Effector memory CD8-positive, alpha-beta T cell (primary cell): ENCODE data around the gene MICU1.
A peak's percentile ranks its signal among the peaks of the same experiment; 100 is the strongest.
"Not testable (repeated sequence)": the region's sequence is repeated elsewhere in the genome, so short reads cannot be mapped to it uniquely, and the experiment has no call there.

Experiments used
- ATAC-seq: fragments of 150-1000 bp; cut with Tn5 transposase; replicated peaks from 2 replicates; pipeline ENCODE4 v1.10.0; 2021; ENCODE audit warnings: mild to moderate bottlenecking, moderate library complexity
- DNase-seq, 3 experiments: peaks; one replicate each; pipeline ENCODE4 v3.0.0; 2021
- H3K27ac Mint-ChIP-seq, 2 donors: one replicate each; pipeline ENCODE4 v1.8.0; 2022; ENCODE audit warnings: mild to moderate bottlenecking in 2 of 2, mixed read lengths in 2 of 2, moderate library complexity in 2 of 2
- H3K27me3 Mint-ChIP-seq, 2 donors: one replicate each; pipeline ENCODE4 v1.8.0; 2022; ENCODE audit warnings: mixed read lengths in 2 of 2
- H3K36me3 Mint-ChIP-seq: one replicate; pipeline ENCODE4 v1.8.0; 2022; ENCODE audit warnings: mild to moderate bottlenecking, moderate library complexity, mixed read lengths; ENCODE audit not compliant: insufficient read depth
- H3K4me1 Mint-ChIP-seq, 2 donors: one replicate each; pipeline ENCODE4 v1.8.0; 2022; ENCODE audit warnings: low read depth in 2 of 2, mixed read lengths in 2 of 2
- H3K4me3 Mint-ChIP-seq, 2 donors: one replicate each; pipeline ENCODE4 v1.8.0; 2022; ENCODE audit warnings: mild to moderate bottlenecking in 2 of 2, mixed read lengths in 2 of 2, moderate library complexity in 2 of 2
- H3K9me3 Mint-ChIP-seq, 2 donors: one replicate each; pipeline ENCODE4 v1.8.0; 2022; ENCODE audit warnings: mixed read lengths in 2 of 2

The MICU1 gene

GRCh38 chr10:72365106-72365895, 260.6 kb downstream of the MICU1 start:
- Mint-ChIP-seq H3K27me3 (no peaks in the 10 kb centered on the region), H3K4me3 (no peak overlapping the region), H3K36me3 (peaks cover 5% of the 10 kb centered on the region), H3K9me3 (no peaks in the 10 kb centered on the region), H3K4me1 (peaks cover 34% of the 10 kb centered on the region in 2 donors), H3K27ac (no peak overlapping the region)
- DNase-seq (no peak), ATAC-seq (no peak)

- peak overlapping the region in 1 of 2 donors; percentile 21 for H3K27ac Mint-ChIP-seq
- peaks cover 3% of the 10 kb centered on the region for H3K36me3 Mint-ChIP-seq
- H3K4me3 Mint-ChIP-seq: peak overlapping the region in 1 of 2 donors; percentile 34
- H3K27me3 Mint-ChIP-seq: no peaks in the 10 kb centered on the region
- no peaks in the 10 kb centered on the region for H3K9me3 Mint-ChIP-seq
- H3K4me1 Mint-ChIP-seq: peaks cover 26 to 29% of the 10 kb centered on the region in 2 donors
- ATAC-seq (peak; percentile 99), DNase-seq (peak; percentile 84 to 91 (median 85))
These were observed 261.6 kb downstream of the MICU1 start for GRCh38 chr10:72364239-72364777.

DNA sequence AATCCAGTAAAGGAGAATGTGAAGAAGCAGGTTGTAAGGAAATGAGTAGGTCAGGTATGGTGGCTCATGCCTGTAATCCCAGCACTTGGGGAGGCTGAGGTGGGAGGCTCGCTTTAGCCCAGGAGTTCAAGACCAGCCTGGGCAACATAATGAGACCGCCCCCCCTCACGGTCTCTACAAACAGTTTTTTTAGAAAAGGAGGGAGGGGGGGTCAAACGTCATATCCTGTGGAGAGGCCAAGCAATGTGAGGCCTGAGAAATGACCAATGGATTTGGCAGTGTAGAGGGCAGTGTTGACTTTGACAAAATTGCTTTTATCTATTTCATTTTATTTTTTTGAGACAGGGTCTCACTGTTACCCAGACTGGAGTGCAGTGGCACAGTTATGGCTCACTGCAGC, 268.9 kb downstream of the MICU1 start:
- no peak overlapping the region for H3K27ac Mint-ChIP-seq
- no peaks in the 10 kb centered on the region for H3K27me3 Mint-ChIP-seq
- no peak for ATAC-seq
- peaks cover 18 to 21% of the 10 kb centered on the region in 2 donors for H3K4me1 Mint-ChIP-seq
- peaks cover 30% of the 10 kb centered on the region for H3K36me3 Mint-ChIP-seq
- no peak overlapping the region for H3K4me3 Mint-ChIP-seq
- H3K9me3 Mint-ChIP-seq: no peaks in the 10 kb centered on the region
- DNase-seq: no peak

DNA sequence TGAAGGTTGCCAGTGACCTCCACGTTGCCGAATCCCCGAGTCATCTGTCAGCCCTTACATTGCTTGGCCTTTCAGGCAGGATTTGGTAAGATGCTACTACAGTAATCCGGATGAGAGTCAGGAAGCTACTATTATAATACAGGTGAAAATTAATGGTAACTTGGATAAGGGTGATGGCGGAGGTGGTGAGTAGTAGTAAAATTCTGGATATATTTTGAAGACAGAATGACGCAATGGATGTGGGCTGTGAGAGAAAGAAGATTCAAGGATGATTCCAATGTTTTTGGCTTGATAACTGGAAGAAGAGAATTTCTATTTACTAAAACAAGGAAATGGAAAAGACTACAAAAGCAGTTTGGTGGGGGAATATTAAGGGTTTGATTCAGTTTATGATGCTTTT, 269.8 kb downstream of the MICU1 start:
- no peak for ATAC-seq
- no peak for DNase-seq
- Mint-ChIP-seq H3K27ac (no peak overlapping the region), H3K36me3 (peaks cover 30% of the 10 kb centered on the region), H3K9me3 (no peaks in the 10 kb centered on the region), H3K27me3 (no peaks in the 10 kb centered on the region), H3K4me1 (peaks cover 27 to 30% of the 10 kb centered on the region in 2 donors), H3K4me3 (no peak overlapping the region)

DNA sequence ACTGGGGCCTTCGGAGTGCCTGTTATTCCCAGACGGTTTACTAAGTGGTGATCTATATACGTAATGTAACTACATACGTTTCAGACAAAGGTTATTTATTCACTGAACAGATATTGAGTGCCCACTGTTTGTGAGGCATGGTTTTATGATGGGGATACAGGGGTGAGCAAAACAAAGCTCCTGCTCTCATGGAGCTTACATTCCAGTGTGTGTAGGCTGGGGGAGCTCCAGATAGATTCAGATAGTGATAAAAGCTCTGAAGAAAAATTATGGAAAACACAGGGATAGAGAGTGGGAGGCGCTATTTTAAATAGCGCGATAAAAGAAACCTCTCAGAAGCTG, 270.7 kb downstream of the MICU1 start:
- Mint-ChIP-seq H3K27ac (peak overlapping the region; percentile 93 to 97), H3K36me3 (peaks cover 33% of the 10 kb centered on the region), H3K4me1 (peaks cover 29 to 34% of the 10 kb centered on the region in 2 donors), H3K4me3 (peak overlapping the region; percentile 92 to 96), H3K27me3 (no peaks in the 10 kb centered on the region), H3K9me3 (no peaks in the 10 kb centered on the region)
- ATAC-seq (peak; percentile 15), DNase-seq (no peak)

- DNase-seq (peak; percentile 87 to 92 (median 87)), ATAC-seq (peak; percentile 86)
- H3K4me1 Mint-ChIP-seq: peaks cover 29 to 37% of the 10 kb centered on the region in 2 donors
These were observed 271.3 kb downstream of the MICU1 start, which contains the start of gene DNAJB12 for GRCh38 chr10:72354356-72355213. DNAJB12 (minus strand) TSS chr10:72354919; CDS start chr10:72354897, 22 bp downstream.

GRCh38 chr10:72353965-72354355, 271.9 kb downstream of the MICU1 start:
- Mint-ChIP-seq H3K4me1 (peaks cover 30 to 44% of the 10 kb centered on the region in 2 donors), H3K27ac (peak overlapping the region; percentile 93 to 97), H3K27me3 (no peaks in the 10 kb centered on the region), H3K9me3 (no peaks in the 10 kb centered on the region), H3K4me3 (peak overlapping the region; percentile 92 to 96), H3K36me3 (peaks cover 38% of the 10 kb centered on the region)
- ATAC-seq (no peak), DNase-seq (no peak)

More at GRCh38 chr10:72354356-72355213, 271.3 kb downstream of the MICU1 start, which contains the start of gene DNAJB12:
- Mint-ChIP-seq H3K9me3 (no peaks in the 10 kb centered on the region), H3K27ac (peak within 1 kb of the TSS; percentile 93 to 97), H3K36me3 (peaks cover 36% of the 10 kb centered on the region), H3K27me3 (no peaks in the 10 kb centered on the region), H3K4me3 (peak within 1 kb of the TSS; percentile 92 to 96)

GRCh38 chr10:72353028-72353964, 272.6 kb downstream of the MICU1 start:
- Mint-ChIP-seq H3K27me3 (no peaks in the 10 kb centered on the region), H3K4me3 (peak overlapping the region; percentile 92 to 96), H3K9me3 (no peaks in the 10 kb centered on the region), H3K27ac (peak overlapping the region; percentile 93 to 97), H3K36me3 (peaks cover 40% of the 10 kb centered on the region), H3K4me1 (peaks cover 33 to 47% of the 10 kb centered on the region in 2 donors)
- DNase-seq: no peak
- ATAC-seq: no peak

- Mint-ChIP-seq H3K27me3 (no peaks in the 10 kb centered on the region), H3K27ac (peak overlapping the region in 1 of 2 donors; percentile 1), H3K4me1 (peaks cover 33 to 47% of the 10 kb centered on the region in 2 donors), H3K4me3 (no peak overlapping the region), H3K36me3 (peaks cover 40% of the 10 kb centered on the region), H3K9me3 (no peaks in the 10 kb centered on the region)
- ATAC-seq: no peak
- DNase-seq: no peak
These were observed 274.4 kb downstream of the MICU1 start for GRCh38 chr10:72351479-72351878.

- peak overlapping the region; percentile 39 to 82 for H3K27ac Mint-ChIP-seq
- H3K4me1 Mint-ChIP-seq: peaks cover 30 to 38% of the 10 kb centered on the region in 2 donors
- H3K36me3 Mint-ChIP-seq: peaks cover 31% of the 10 kb centered on the region
- DNase-seq (no peak), ATAC-seq (no peak)
- H3K9me3 Mint-ChIP-seq: no peaks in the 10 kb centered on the region
- no peaks in the 10 kb centered on the region for H3K27me3 Mint-ChIP-seq
- H3K4me3 Mint-ChIP-seq: no peak overlapping the region
These were observed 276.4 kb downstream of the MICU1 start for GRCh38 chr10:72349438-72349837.

- H3K4me3 Mint-ChIP-seq: no peak overlapping the region
- H3K36me3 Mint-ChIP-seq: peaks cover 28% of the 10 kb centered on the region
- no peaks in the 10 kb centered on the region for H3K9me3 Mint-ChIP-seq
- DNase-seq (no peak), ATAC-seq (no peak)
- peak overlapping the region in 1 of 2 donors; percentile 39 for H3K27ac Mint-ChIP-seq
- H3K4me1 Mint-ChIP-seq: peaks cover 28 to 45% of the 10 kb centered on the region in 2 donors
- no peaks in the 10 kb centered on the region for H3K27me3 Mint-ChIP-seq
These were observed 277.6 kb downstream of the MICU1 start for GRCh38 chr10:72348282-72348681.

- not testable (repeated sequence) for H3K27me3 Mint-ChIP-seq, DNase-seq, H3K4me3 Mint-ChIP-seq, ATAC-seq, H3K9me3 Mint-ChIP-seq, H3K27ac Mint-ChIP-seq
- Mint-ChIP-seq H3K36me3 (peaks cover 35% of the 10 kb centered on the region), H3K4me1 (peaks cover 15 to 27% of the 10 kb centered on the region in 2 donors)
These were observed 279.8 kb downstream of the MICU1 start for GRCh38 chr10:72346117-72346516.
